Left kidney (tissue), 2 donors: ENCODE results near the gene EIF4E1B. TPM values are rescaled to one million over a fixed set of nuclear protein-coding genes. Genes with fewer than 3 reads are reported as not detected.

Experiments used
- DNase-seq: peaks from one replicate; pipeline ENCODE4 v3.0.0-alpha.2; 2013
- polyA plus RNA-seq: library from polyadenylated mRNA; unstranded; fragments of 120-200 nt; gene quantifications from one replicate; pipeline ENCODE4 v1.2.1, GENCODE V29; 2013; ENCODE audit not compliant: insufficient read length

EIF4E1B gene
- polyA plus RNA-seq, 1 donor, result not detected

GRCh38 chr5:176626876-176627236, 3.6 kb upstream of the EIF4E1B start:
- DNase-seq, result no peak

- DNase-seq, result no peak
Observed at GRCh38 chr5:176627582-176627981, 2.9 kb upstream of the EIF4E1B start.

GRCh38 chr5:176628406-176629228, 1.9 kb upstream of the EIF4E1B start:
- DNase-seq, result no peak

- no peak for DNase-seq
Observed at GRCh38 chr5:176629317-176629852, 1.1 kb upstream of the EIF4E1B start.

- DNase-seq, result no peak
Observed at GRCh38 chr5:176630681-176631222, 277 bp downstream of the EIF4E1B start.

- DNase-seq, result no peak
Observed at GRCh38 chr5:176631383-176632200, 1.1 kb downstream of the EIF4E1B start.

- DNase-seq, result no peak
Observed at GRCh38 chr5:176632745-176633144, 2.3 kb downstream of the EIF4E1B start.

- no peak for DNase-seq
Observed at GRCh38 chr5:176633598-176633997, 3.1 kb downstream of the EIF4E1B start.

- DNase-seq, result no peak
Observed at GRCh38 chr5:176636426-176636825, 6.0 kb downstream of the EIF4E1B start.

GRCh38 chr5:176637556-176637955, 7.1 kb downstream of the EIF4E1B start:
- no peak for DNase-seq

GRCh38 chr5:176638437-176638836, 8.0 kb downstream of the EIF4E1B start:
- DNase-seq, result no peak

GRCh38 chr5:176639208-176639607, 8.7 kb downstream of the EIF4E1B start:
- no peak for DNase-seq

GRCh38 chr5:176639981-176640380, 9.5 kb downstream of the EIF4E1B start:
- no peak for DNase-seq

- DNase-seq, result no peak
Observed at GRCh38 chr5:176640616-176641015, 10.1 kb downstream of the EIF4E1B start.

- no peak for DNase-seq
Observed at GRCh38 chr5:176642675-176643490, 12.4 kb downstream of the EIF4E1B start.

- no peak for DNase-seq
Observed at GRCh38 chr5:176643491-176644219, 13.2 kb downstream of the EIF4E1B start.

- no peak for DNase-seq
Observed at GRCh38 chr5:176644294-176644693, 13.8 kb downstream of the EIF4E1B start.

GRCh38 chr5:176644878-176645670, 14.6 kb downstream of the EIF4E1B start:
- DNase-seq, result no peak

- DNase-seq, result no peak
Observed at GRCh38 chr5:176646049-176646706, 15.7 kb downstream of the EIF4E1B start.

GRCh38 chr5:176646707-176647029, 16.2 kb downstream of the EIF4E1B start:
- no peak for DNase-seq
